Dermis blood vessel endothelial cell (primary cell): ENCODE data around the gene ZDHHC8. TPM values are rescaled to one million over a fixed set of nuclear protein-coding genes. Genes with fewer than 3 reads are reported as not detected.

Source experiments
- DNase-seq: peaks from one replicate; pipeline ENCODE4 v3.0.0; 2010
- total RNA-seq: library from RNA; depleted of rRNA; stranded (reverse); fragments of >200 nt; gene quantifications from 2 replicates; pipeline ENCODE4 v1.2.3, GENCODE V29; 2014

Gene ZDHHC8
- total RNA-seq, 1 donor from 2014 or later = 9.0 TPM

DNA sequence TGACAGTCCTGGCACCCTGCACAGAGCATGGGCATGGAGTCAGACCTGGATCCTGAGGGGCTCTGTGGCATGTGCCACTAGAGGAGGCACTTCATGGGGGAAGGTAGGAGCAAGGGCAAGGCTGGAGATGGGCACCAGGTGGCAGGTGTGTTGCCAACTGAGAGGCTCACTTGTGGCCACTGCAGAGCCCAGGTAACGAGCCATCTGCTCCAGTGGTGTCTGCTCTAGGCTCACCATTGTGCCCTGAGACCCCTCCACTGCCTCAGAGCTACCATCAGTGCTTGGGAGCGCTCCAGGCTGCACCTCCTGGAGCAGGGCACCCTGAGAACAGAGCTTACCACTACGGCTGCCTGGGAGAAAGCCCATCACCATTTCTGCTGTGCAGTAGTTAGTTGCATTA, 1.3 kb upstream of the ZDHHC8 start:
- DNase-seq = no peak

DNA sequence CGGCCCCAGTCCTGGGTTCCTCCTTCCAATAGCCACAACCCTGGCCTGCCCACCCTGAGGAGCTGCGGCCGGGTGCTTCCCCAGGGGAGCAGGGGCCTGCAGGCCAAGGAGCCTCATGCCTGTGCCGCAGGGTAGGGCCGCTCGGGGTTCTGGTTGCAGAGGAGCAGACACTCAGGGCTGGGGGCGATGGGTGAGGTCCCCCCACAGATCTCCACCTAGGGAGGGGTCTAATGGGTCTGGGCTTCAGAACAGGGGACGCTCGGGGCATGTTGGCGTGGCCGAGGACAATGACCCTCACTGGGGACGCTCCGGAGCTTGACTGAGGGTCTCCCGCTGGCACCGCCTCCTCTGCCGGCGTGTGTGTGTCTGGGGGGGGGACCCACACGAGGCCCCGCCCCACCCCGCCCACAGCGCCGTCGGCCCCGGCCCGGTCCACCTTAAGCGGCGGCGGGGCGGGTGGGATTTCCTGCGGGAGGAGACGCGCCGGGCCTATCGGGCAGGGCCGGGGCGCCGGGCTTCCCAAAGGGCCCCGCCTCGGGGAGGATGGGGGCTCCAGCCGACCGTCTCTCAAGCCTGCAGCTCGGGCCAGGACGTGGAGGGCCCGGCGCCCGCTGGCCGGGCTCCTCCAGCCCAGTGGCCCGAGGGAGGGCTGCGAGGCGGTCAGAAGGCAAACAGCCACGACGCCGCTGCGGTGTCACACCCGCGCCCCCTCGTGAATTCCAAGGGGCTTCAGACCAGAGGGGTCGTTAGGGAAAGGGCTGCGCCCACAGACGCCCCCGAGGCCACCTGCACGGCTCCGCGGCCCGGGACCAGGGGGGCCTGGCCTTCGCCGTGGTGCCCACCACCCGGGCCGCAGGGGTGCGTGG, 640 bp upstream of the ZDHHC8 start:
- peak; percentile 80 for DNase-seq

DNA sequence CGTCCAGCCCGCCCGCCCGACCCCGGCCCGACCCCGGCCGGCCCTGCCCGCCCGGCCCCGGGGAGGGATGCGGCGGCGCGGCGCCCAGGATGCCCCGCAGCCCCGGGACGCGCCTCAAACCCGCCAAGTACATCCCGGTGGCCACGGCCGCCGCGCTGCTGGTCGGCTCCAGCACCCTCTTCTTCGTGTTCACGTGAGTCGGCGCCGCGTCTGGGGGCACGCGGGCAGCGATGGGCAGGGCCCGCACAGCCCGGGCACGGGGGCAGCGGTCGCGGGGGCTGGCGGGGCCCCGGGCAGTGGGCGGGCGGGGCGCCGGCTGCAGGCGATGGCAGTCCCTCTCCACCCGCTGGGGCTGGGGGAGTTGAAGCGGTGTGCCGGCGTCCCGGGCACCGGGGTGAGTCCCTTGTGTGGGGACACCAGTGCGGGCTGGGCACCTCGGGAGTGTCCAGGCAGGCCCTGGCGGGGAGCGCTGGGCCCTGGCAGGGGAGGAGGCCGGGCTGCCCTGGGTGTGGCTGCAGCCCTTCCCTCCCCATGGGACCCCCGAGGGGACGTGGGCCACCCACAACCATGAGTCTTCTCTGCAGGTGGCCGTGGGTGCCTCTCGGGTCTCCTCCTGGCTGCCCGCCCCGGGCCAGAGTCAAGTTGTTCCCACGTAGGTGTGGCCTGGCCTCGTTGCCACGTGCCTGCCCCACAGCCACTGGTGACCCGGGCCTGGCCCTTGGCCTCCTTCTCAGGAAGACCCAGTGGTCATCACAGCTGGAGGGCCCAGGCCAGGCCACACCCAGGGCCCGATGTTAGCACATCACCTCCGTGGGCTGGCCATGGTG, 468 bp downstream of the ZDHHC8 start:
- DNase-seq = peak; percentile 30

DNA sequence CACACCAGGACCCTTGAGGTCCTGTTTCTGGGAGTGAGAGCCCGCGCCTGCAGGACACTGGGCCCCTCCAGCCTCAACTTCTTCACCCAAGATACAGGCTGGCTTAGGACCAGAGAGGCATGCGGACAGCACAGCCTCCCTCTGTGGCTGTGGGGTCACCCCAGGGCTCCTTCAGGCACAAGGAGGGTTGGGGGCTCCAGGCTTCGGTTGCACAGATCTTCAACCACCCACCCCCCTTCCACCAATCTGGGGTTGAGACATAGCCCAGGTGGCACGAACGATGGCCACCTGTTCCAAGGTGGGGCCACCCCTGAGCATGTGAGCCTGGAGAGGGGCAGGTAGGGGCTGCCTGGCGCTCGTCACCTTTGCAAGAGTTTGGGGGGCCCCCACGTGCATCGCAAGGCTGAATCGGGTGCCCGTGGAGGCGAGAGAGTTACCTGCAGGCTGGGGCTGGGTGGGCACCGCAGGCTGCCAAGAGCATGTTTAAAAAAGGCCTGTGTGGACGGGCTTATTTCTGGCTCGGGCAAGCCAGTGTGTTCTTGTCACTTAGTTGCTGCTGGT, 1.2 kb downstream of the ZDHHC8 start:
- DNase-seq = no peak

DNA sequence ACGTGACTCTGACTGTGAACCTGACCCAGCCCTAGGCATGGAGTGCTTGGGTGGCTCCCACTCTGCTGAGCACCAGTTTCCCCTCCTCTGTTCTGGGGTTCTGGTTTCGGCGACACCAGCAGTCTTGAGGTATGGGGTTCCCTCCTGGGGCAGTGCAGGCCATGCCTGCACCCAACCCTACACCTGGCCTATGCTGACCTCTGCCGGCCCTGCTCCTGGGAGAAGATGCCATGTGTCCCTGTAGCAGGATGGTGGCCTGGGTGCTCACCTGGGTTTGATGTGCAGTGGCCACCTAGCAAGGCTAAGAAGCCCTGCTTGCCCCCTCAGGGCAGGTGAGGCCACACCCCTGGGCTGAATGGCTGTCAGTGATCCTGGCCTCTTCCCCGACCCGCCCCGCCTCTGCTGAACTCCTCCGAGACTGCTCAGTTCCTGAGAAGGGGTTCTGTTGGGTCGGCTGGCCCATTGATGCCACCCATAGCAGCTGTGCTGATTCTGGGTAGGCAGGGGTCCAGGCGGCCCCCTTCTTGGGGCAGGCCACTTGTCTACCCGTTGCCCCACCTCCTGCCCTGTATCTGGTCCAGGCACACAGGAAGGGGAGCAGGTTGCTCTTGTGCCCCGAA, 2.4 kb downstream of the ZDHHC8 start:
- no peak for DNase-seq

DNA sequence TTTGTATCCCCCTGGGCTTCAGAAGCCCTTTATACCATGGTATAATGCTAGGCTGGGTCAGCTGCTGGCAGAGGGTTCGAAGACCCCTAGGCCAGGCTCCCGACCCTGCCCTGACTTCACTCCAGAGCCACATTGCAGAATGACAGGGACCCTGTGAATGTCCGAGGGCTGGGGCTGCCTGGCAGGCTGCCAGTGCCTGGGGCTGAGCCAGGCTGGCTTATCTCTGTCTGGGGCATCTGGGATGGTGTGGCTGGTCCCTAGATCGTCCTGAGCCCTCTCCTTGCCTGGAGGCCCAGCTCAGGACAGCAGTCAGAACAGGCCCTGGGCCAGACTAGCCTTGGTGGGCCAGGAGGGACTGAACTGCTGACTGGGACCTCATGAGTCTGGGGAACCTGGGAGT, 3.7 kb downstream of the ZDHHC8 start:
- no peak for DNase-seq

DNA sequence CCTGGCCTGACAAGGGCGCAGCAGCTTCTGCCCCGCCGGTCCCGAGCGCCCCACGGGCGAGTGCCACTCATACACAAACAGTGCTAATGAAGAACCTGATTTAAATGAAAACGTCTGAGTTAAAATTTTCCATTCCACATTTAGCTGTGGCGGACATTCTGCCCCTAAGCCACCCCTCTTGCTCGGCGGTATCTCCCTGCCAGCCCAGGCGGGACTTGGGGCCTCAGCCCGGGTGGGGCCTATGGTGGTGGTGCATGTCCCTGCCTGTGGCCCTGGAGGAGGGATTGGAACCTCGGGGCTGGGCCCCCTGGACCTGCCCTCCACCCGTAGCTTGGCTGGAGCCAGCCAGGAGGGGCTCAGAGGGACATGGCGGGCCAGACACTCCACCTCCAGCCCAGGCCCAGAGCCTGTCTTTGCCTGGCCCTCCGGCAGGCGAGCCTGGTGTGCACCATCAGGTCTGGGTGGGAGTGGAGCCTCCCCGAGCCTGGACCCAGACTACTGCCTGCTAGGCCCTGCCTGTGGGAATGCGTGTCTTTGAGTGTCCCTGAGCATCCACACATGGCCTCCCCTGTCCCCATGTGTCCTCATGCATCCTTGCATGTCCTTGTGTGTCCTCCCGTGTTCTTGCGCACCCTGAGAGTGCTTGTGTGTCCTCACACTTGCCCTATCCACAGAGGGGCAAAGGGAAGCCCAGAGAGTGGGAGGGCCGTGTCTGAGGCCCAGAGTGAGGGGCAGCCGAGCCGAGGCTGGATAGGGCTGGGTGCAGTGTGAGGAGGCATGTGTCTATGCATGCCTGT, 4.4 kb downstream of the ZDHHC8 start:
- DNase-seq = no peak

DNA sequence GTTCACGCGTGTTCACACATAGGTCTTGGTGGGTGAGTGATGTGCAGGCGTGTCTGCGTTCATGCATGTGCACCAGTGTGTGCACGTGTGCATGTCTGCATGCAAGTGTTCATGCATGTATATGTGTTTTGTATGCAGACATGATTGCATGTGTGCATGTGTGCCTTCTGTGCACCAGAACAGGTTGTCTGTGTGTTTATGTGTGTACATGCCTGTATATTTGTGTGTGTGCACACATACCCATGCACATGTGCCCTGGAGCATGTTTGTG, 4.9 kb downstream of the ZDHHC8 start:
- no peak for DNase-seq

DNA sequence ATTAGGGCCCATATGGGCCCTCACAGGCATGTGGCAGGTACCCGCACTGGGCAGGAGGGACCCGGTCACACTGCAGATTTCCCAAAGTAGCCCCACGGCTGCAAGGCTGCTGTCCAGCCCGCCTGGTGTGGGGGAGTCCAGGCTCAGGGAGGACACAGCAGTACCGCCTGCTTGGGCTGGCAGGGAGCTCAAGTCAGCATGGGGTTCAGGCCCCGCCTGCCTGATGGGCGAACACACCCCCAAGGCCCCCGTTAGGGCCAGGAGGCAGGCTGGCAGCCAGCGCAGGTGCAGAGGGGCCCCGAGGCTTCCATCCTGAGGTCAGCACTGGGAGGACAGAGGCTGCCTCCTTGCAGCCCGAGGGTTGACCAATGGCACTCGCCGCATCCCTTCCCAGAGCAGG, 5.5 kb downstream of the ZDHHC8 start:
- DNase-seq = no peak

DNA sequence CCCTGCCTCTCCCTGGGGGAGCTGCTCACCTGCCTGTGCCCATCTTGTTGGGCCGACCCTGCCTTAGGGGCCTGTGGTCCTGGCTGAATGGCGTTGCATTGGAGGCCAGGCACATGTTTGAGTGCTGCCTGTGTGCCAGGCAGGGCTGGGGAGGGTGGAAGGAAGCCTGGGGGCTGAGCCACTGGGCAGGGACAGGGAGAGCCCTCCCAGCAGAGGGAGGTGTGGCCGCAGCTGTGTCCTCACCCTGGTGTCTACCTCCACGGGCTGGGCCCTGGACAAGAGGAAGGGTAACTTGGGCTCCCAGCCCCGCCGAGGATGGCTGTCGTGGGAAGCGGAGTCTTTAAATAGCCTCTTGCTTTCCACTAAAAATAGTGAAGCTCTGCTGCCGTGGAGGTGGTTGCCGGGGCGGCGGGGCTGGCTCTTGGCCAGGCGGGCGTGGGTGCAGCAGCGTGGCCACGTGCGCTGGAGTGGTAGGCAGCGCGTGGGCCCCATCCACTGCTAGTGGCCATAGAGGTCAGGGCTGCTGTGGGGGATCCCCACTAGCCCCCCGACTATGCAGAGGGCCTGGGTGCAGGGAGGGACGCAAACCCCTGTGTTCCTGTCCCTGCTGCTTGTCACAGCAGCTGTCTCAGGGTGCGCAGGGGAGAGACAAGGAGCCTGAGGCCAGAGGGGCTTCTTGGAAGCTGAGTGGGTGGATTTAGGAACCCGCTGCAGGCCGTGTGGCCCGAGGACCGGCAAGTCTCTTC, 6.2 kb downstream of the ZDHHC8 start:
- no peak for DNase-seq

DNA sequence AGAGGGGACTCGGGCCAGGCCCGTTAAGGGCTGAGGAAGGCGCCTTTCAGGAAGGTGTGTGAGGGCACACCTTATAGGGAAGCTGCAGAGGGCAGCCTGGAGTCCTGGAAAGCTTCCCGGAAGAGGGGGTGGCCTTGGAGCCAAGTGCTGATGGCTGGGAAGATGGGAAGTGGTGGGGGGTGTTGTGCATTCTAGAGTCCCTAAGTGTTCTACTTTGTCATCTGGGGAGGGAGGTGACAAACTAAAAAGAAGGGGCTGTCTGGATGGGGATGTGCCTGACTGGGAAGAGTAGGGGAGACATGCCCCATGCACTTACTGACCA, 6.8 kb downstream of the ZDHHC8 start:
- DNase-seq = no peak

DNA sequence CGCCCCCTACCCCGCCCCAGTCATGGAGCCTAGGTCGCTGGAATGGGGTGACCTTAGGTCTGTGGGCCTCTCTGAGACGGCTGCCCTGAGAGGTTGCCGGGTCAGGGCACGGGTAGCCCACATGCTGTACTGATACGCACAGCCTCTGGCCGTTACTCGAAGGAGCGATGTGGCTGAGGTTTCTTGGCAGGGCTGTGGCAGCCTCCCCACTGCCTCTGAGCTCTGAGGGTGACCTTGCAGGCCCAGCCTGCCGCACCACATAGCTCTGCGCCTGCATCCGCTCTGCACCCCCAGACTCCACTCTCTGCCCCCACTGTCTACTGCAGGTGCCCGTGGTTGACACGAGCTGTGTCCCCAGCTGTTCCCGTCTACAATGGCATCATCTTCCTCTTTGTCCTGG, 7.3 kb downstream of the ZDHHC8 start:
- no peak for DNase-seq

DNA sequence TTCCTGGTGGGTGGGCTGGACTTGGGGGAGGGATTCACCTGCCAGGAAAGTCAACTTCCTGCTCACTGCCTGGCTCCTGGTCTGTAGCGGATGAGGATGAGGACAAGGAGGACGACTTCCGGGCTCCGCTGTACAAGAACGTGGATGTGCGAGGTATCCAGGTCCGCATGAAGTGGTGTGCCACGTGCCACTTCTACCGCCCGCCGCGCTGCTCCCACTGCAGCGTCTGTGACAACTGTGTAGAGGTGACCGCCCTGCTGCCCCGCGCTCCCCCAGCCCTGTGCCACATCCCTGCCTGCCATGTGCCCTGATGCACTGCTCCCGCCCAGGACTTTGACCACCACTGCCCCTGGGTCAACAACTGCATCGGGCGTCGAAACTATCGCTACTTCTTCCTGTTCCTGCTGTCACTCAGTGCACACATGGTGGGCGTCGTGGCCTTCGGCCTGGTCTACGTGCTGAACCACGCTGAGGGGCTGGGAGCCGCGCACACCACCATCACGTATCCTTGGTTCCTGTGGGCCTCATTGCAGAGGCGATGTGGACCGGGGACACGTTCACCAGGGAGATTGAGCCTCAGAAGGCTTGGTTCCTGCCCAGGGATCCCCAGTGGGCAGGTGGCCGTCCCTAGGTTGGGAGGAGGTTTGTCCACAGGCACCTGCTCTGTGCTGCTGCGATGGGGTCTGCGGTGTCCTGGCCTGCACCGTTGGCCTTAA, 7.9 kb downstream of the ZDHHC8 start:
- no peak for DNase-seq

DNA sequence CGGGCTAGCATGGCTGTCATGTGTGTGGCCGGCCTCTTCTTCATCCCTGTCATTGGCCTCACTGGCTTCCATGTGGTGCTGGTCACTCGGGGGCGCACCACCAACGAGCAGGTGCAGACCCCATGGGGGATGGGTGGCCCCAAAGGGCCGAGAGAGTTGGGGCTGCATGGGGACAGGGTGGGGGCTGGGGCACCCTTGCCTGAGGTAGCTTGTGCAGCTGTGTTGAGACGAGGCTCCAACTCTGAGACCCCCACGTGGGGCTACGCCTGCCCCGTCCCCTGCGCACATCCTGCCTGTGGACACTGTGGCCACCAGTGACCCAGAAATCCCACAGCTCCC, 8.5 kb downstream of the ZDHHC8 start:
- no peak for DNase-seq

DNA sequence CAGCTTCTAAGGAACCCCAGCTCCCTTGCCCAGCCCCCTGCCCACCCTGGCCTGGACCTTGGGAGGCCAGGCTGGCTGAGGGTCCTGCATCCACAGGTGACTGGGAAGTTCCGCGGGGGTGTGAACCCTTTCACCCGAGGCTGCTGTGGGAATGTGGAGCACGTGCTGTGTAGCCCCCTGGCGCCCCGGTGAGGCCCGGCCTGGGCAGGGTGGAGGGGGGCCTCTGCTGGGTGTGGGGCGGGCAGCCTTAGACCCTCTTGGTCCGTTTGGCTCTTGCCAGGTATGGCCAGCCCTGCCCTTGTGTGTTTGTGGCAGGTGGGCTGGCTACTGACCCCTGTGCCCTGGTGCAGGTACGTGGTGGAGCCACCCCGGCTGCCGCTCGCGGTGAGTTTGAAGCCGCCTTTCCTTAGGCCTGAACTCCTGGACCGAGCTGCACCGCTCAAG, 8.9 kb downstream of the ZDHHC8 start:
- no peak for DNase-seq

DNA sequence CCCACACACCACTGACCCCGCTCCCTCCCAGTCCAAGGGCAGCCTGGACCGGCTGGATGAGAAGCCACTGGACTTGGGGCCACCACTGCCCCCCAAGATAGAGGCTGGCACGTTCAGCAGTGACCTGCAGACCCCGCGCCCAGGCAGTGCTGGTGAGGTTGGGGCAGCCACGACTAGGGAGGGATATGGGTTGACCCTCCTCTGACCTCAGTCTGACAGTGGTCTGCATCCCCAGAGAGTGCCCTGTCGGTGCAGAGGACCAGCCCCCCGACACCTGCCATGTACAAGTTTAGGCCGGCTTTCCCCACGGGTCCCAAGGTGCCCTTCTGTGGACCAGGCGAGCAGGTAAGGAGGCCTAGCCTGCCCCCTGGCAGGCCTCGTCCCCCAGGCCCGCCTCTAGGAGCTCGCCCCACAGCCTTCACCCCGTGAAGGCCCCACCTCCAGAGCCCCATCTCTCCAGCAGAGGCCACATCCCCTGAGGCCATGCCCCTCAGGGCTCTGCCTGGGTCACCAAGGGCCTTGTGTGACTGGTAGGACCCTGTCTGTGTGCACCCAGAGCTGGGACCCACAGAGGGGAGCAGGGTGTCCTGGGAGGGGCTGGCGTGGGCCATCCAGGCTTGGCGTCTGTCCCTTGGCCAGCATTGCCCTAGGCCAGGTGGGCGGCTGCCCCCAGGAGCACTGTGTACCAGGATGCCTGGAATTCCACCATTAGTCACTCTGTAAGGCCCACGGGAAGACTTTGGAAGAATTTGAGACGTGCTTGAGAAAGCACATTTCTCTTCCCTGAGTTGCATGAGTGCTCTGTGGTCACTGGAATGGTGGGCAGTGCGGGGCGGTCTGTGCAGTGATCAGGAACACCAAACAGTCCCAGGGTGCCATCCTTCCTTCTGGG, 9.8 kb downstream of the ZDHHC8 start:
- DNase-seq = no peak

DNA sequence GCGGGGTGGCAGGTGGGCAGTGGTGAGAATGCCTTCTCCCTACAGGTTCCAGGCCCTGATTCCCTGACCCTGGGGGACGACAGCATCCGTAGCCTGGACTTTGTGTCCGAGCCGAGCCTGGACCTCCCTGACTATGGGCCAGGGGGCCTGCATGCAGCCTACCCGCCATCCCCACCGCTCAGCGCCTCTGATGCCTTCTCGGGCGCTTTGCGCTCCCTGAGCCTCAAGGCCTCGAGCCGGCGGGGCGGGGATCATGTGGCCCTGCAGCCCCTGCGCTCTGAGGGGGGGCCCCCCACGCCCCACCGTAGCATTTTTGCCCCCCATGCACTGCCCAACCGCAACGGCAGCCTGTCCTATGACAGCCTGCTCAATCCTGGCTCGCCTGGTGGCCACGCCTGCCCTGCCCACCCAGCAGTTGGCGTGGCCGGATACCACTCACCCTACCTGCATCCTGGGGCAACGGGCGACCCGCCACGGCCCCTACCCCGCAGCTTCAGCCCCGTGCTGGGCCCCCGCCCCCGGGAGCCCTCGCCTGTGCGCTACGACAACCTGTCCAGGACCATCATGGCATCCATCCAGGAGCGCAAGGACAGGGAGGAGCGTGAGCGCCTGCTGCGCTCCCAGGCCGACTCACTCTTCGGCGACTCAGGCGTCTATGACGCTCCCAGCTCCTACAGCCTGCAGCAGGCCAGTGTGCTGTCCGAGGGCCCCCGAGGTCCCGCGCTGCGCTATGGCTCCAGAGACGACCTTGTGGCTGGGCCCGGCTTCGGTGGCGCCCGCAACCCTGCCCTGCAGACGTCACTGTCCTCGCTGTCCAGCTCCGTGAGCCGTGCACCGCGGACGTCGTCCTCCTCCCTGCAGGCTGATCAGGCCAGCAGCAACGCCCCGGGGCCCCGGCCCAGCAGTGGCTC, 11.4 kb downstream of the ZDHHC8 start:
- no peak for DNase-seq

DNA sequence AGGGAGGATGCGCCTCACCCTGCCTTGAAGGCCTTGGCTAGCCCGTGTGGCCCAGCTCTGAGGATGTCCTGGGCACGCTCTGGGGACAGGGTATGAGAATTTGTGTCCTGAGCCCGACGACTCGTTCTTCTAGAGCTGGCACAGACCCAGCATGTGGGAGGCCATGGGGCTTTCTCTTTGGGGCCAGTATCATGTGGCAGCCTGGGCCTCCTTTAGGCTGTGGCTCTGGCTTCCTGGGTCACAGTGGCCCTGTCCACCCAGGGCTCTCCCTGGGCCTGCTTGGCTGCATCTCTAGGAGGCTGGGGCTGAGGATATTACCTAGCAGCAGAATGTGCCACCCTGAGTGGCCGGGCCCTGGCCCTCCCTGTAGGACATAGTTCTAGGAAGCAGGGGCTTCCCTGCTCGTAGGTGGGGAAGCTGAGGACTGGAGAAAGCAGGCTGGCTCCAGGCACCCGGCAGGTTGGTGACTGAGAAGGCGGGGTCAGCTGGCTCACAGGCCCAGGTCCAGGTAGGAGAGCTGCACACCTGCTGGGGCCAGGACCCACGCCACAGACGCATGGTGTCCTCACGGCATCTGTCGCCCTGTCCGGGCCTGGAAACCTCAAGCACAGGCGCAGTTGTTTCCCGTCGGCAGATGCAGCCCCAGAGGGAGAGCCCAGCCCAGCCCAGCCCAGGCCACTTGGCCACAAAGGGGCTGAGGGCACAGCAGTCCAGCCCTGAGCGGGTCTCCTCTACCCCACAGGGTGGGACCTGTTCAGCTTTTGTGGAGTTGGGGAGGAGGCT, 12.5 kb downstream of the ZDHHC8 start:
- DNase-seq = no peak
